Measurements from ENCODE around the gene TMEM179.

TMEM179 gene

GRCh38 chr14:104571246-104571645, 33.3 kb downstream of the TMEM179 start:
- no peak for DNase-seq (ENCODE audit: low read depth in 3 of 3)

GRCh38 chr14:104569435-104569834, 35.1 kb downstream of the TMEM179 start:
- no peak for DNase-seq (ENCODE audit: low read depth in 3 of 3)

DNA sequence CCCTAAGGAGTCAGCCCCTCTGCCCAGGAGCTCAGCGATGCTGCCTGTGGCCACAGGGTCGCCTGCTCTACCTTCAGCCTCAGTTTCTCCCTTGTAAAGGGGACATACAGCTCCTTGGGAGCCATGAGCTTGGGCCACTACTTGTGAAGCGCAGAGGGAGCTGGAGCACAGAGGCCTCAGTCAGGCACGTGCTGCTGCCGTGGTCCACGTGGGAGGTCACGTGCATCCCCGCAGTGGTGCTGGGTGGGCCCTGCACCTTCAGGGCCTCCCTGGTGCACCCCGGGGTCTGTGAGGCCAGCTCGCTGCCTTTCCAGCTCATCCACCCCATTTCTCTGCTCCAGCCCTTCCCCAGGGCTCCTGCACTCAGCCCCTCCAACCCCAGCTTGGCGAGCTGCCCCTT, 36.0 kb downstream of the TMEM179 start:
- DNase-seq (ENCODE audit: low read depth in 3 of 3): no peak

GRCh38 chr14:104567957-104568225, 36.7 kb downstream of the TMEM179 start:
- no peak for DNase-seq (ENCODE audit: low read depth in 3 of 3)

GRCh38 chr14:104567141-104567956, 37.2 kb downstream of the TMEM179 start:
- DNase-seq (ENCODE audit: low read depth in 3 of 3): no peak

DNA sequence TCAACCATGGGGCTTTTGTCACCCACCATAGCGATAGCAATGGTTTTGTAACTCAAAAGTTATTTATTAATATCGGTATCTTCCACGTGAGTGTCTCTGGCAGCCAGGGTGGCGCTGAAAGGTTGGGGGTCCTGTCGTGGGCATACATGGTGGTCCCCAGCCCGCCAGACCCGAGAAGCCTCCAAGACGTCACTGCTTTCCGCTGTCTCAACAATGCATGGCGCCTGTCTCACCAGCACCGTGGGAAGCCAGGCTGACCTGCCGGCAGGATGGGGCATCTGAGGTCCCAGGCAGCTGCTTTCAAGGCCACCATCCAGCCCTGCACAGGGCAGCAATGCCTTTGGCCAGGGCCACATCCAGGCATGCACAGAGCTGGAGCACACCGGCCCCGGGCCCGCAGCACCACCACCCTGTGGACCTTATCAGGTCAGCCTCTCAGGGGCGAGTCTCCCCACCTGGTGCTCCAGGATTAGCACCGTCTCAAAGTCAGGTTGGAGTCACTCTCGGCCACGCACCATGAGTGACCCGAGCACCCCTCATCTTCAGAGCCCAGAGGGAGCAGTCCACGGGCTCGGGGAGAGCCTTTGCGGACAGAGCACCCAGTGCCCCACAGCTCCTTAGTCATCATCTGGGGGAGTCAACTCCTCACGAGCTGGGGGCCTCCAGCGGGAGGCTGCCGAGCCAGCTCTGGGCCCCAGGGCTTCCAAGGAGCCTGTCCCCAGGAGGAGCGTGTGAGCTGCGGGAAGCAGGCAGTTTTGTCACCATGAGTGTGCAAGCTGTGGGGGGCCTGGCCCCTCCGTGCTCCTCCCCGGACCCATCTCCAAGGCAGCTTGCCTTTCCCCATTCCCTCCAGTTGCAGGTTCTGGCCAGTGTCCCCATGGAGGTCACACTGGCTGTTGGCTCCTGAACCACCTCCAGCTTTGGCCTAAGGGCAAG, 39.6 kb downstream of the TMEM179 start:
- DNase-seq (ENCODE audit: low read depth in 3 of 3): no peak

DNA sequence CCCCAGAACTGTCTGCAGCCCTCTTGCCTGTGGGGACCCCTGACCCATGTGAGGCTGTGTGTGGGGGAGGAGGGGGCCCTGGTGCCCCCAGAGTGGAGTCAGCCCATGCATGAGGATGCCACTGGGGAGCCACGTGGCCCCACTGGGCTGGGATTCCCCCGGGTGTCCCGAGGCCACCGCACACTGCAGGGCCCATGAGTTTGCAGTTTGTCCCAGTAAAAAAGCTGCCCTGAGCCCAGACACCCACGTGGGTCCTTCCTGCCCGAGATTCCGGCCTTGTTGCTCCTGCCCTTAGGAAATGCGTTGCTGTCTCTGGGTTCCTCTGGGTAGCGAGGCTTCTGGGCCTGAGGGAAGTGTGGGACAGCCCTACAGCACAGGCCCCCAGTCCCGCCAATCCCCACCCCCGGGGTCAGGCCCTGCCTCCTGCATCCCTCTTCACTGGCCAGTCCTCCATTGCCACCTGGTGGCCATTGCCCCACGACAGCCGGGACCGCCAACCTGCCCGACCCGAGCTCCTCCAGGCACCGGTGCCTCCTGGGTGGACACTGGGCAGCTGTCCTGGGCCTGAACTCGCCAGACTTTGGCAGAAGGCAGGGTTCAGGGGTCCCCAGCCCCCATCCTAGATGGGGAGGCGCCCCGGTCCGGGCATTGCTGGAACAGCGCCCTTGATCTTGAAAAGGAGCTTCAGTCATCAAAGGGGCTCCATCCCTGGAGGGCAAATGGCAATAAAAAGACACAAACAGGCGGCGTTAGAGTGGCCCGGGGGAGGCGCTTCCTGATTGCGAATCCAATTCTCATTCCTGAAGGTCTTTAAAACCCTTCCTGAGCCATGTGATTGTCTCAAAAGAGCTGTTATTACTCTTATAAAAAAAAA, 40.6 kb downstream of the TMEM179 start:
- DNase-seq (ENCODE audit: low read depth in 3 of 3): peak; percentile 37 to 54 (median 47)

DNA sequence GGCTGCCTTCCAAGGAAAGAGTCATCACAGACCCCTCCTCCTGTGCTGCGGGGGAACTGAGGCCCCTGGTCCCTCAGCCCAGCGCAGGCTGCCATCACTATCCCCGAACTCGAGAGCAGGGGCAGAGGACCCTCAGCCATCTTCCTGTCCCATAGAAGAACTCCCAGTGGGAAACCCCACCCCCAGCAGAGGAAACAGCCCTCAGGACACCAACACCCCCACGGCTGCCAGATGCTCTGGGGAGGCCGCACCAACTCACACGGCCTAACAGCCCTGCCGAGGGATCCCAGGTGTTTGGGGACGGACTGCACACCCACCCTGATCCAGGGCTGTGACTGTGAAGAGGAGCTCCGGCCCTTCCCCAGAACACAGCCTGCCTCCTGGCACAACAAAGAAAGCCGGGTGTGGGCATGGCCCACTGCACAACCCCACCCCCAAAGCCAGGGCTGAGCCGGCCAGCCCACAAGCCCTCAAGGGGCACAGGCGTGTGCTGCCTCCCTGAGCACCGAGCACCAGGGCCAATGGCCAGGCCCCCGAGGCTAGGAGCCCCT, 41.3 kb downstream of the TMEM179 start:
- no peak for DNase-seq (ENCODE audit: low read depth in 3 of 3)

DNA sequence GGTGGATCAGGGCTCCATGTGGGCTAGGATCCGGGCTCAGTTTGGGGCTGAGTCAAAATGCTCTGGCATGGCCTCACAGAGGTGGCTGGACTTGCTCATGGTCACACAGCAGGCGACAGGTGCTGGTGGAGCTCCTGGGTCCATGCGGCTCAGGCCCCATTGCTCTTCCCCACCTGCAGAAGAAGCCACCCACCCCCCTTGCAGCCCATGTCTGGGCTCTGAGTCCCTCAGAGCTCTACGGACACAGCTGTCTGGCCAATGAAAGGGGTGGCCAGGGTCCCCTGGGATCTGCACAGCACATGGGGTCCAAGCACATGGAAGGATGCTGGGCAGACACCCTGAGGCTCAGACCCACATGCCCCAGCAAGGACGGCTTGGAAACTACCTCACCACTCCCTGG, 42.0 kb downstream of the TMEM179 start:
- no peak for DNase-seq (ENCODE audit: low read depth in 3 of 3)

DNA sequence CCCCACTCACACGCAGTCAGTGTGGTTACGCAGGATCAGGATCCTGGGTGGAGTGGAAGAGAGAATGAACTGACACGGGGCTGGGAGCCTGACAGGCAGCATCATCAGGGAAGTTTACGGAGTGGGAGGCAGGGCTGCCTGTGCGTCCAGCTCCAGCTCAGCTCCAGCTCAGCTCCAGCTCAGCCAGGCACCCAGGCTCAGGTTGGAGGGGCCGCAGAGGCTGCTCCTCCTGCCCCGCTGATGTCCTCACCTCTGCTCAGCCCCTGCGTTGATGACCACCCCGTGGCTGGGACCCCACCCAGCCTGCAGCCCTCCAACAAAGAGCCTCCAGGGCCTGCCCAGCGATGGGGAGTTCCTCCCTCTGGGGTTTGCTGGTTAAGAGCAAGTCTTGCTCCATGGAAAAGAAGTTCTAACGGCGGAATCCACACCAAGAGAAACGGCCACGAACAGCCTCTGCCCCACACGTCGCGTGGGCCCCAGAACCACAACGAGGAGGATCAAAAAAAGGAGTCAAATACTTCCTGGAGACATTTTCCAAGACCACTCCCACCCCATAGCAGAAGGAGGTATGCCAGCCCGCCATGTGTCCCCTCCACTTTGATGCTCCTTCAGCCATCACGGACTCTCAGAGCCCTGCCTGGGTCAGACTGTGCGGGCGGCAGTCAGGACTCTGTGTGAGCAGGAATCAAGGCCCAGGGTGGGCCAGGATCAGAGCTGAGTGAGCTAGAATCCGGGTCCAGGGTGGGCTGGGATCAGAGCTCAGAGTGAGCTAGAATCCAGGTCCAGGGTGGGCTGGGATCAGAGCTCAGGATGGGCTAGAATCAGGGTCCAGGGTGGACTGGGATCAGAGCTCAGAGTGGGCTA, 42.7 kb downstream of the TMEM179 start:
- no peak for DNase-seq (ENCODE audit: low read depth in 3 of 3)

DNA sequence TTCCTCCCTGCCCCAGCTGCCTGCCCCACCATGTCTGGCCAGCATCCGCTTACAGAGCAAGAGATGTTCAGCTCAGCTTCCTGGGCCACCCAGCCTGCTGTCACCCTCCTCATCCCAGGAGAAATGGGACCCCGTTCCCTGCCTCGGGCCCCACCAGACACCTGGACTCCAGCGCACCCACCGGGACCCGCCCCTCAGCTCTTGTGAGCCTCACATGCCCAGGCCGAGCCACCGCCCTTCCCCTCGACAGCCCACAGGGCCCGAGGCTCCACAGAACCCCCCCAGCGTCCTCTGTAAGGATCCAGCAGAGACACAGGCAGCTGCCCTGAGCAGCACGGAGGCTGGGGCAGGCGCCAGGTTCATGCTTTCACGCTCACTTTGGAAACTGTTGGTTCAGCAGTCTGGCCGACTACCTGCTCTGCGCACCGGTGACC, 43.4 kb downstream of the TMEM179 start:
- DNase-seq (ENCODE audit: low read depth in 3 of 3): no peak

DNA sequence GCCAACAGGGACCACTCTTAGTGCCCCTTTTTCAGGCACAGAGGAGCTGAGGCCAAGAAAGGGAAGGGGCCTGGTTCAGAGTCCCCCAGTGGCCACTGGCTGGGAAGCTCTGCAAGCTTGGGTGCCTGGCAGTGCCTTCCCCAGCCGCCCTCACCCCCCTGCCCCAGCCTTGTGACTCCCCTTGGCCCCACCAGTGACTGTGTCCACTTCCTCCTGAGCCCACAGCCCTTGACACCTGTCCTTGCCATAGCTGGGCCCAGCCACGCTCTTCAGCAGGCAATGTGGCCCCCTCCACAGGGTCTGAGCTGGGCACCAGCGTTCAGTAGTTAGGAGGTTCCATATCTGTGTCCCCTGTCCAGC, 44.0 kb downstream of the TMEM179 start:
- DNase-seq (ENCODE audit: low read depth in 3 of 3): no peak

GRCh38 chr14:104559804-104560585, 44.6 kb downstream of the TMEM179 start:
- no peak for DNase-seq (ENCODE audit: low read depth in 3 of 3)

DNA sequence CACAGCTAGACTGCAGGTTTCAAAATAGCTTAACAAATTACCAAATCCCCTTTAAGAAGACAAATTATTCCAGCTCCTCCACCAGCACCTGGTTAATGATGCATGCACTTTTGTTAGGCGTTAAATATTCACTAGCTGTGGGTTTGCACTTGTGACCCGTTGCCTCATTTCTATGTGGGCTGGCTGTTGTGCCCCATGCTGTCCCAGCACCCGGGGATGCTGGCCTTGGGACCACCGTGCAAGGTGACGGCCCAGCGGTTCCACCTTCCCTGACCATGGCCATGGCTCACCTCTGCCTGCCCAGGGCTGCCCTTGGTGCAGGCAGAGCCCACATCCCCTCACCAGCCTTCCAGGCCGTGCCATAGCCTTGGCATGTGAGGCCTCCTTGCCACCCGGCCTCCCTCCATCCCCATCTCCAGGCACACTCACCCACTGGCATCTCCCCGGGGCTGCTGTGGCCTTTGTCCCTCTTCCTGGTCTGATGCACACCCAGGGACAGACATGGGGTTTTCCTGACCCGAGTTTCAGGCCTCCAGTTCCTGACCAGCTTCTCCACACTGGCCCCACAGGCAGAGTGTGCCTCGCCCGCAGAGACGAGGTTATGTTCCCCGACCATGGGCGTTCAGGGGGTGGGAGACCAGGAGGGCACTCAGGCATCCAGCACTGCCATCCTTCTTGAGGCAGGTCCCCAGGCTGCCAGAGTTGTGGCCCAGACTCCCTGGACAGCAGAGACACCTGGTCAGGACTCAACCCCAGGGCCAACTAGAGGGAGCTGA, 45.4 kb downstream of the TMEM179 start:
- DNase-seq (ENCODE audit: low read depth in 3 of 3): no peak

GRCh38 chr14:104558231-104559027, 46.1 kb downstream of the TMEM179 start:
- no peak for DNase-seq (ENCODE audit: low read depth in 3 of 3)

GRCh38 chr14:104557766-104558165, 46.8 kb downstream of the TMEM179 start:
- no peak for DNase-seq (ENCODE audit: low read depth in 3 of 3)

- DNase-seq (ENCODE audit: low read depth in 3 of 3): no peak
Observed at GRCh38 chr14:104557086-104557485, 47.5 kb downstream of the TMEM179 start.

GRCh38 chr14:104556256-104557021, 48.1 kb downstream of the TMEM179 start:
- DNase-seq (ENCODE audit: low read depth in 3 of 3): no peak

All from stimulated activated CD4-positive, alpha-beta T cell treated with anti-CD3 and anti-CD28 coated beads, TNF-alpha, amount 100 ng/mL, for 48 hours (primary cell).